ENCODE results near the gene TEX54. TPM values are rescaled to one million over a fixed set of nuclear protein-coding genes. Genes with fewer than 3 reads are reported as not detected.

The TEX54 gene
- total and polyA plus RNA-seq, 2 of the 13 experiments (the other 11 are each of a cell fraction or from before 2014, with no cell fraction given): not detected

DNA sequence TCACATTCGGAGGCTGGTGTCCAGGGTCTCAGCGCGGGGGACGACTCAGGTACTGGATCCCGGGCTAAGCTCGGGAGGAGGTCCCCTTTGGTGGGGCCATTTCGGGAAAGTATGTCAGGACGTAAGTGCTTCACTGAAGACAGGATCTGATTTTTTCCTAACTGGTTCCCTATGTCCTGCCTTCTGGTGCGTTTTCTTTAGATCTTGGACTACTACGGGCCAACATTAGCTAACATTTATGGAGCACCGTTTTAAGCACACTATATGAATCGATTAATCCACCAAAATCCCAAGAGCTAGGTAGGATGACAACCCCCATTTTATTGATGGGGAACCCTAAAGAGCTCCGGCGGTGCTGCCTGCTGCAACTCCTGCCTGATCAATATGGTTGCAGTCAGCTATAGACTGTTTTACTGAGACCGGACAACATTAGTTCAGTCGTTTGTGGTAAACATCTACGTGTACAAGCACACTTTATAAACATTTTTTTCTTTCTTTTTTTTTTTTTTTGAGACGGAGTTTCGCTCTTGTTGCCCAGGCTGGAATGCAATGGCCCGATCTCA lies 23.8 kb upstream of the TEX54 start (continued):
- TF ChIP-seq, protein P1, sequence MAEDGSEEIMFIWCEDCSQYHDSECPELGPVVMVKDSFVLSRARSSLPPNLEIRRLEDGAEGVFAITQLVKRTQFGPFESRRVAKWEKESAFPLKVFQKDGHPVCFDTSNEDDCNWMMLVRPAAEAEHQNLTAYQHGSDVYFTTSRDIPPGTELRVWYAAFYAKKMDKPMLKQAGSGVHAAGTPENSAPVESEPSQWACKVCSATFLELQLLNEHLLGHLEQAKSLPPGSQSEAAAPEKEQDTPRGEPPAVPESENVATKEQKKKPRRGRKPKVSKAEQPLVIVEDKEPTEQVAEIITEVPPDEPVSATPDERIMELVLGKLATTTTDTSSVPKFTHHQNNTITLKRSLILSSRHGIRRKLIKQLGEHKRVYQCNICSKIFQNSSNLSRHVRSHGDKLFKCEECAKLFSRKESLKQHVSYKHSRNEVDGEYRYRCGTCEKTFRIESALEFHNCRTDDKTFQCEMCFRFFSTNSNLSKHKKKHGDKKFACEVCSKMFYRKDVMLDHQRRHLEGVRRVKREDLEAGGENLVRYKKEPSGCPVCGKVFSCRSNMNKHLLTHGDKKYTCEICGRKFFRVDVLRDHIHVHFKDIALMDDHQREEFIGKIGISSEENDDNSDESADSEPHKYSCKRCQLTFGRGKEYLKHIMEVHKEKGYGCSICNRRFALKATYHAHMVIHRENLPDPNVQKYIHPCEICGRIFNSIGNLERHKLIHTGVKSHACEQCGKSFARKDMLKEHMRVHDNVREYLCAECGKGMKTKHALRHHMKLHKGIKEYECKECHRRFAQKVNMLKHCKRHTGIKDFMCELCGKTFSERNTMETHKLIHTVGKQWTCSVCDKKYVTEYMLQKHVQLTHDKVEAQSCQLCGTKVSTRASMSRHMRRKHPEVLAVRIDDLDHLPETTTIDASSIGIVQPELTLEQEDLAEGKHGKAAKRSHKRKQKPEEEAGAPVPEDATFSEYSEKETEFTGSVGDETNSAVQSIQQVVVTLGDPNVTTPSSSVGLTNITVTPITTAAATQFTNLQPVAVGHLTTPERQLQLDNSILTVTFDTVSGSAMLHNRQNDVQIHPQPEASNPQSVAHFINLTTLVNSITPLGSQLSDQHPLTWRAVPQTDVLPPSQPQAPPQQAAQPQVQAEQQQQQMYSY (CRISPR knock-in tag; IDR thresholded peaks at IDR 0.05): no peak
- TF ChIP-seq HNF4G (IDR thresholded peaks at IDR 0.05; ENCODE audit: borderline replicate concordance, low read depth, low read length) (no peak), HNF4G (CRISPR knock-in tag; IDR thresholded peaks at IDR 0.05; ENCODE audit: borderline replicate concordance, low read depth) (no peak), HMGA1 (CRISPR knock-in tag; conservative IDR thresholded peaks at IDR 0.05) (no peak), ZNF709 (CRISPR knock-in tag; IDR thresholded peaks at IDR 0.05) (no peak; the same call in 1 of the 2 replicates), KMT2A (CRISPR knock-in tag; IDR thresholded peaks at IDR 0.05) (peak; percentile 8; the same call in 1 of the 2 replicates), MIER2 (CRISPR knock-in tag; IDR thresholded peaks at IDR 0.05) (no peak), TRIM24 (CRISPR knock-in tag; IDR thresholded peaks at IDR 0.05) (no peak), KDM5B (CRISPR knock-in tag; IDR thresholded peaks at IDR 0.05; ENCODE audit: borderline replicate concordance) (no peak; the same call in 1 of the 2 replicates), HMG20B (CRISPR knock-in tag; conservative IDR thresholded peaks at IDR 0.05) (no peak), ZNF484 (CRISPR knock-in tag; IDR thresholded peaks at IDR 0.05; ENCODE audit: borderline replicate concordance, low read depth) (no peak), STAG1 (CRISPR knock-in tag; IDR thresholded peaks at IDR 0.05) (no peak), ZNF788 (CRISPR knock-in tag; IDR thresholded peaks at IDR 0.05; ENCODE audit: borderline replicate concordance) (0 out of 2 replicates have a peak, but pooled peaks have one; percentile 9), ZFYVE20 (CRISPR knock-in tag; IDR thresholded peaks at IDR 0.05; ENCODE audit: borderline replicate concordance, low read depth) (no peak), FOXJ3 (CRISPR knock-in tag; IDR thresholded peaks at IDR 0.05; ENCODE audit: borderline replicate concordance) (no peak), RFX5 (IDR thresholded peaks at IDR 0.05; ENCODE audit: low read depth, low read length) (no peak), ZNF619 (CRISPR knock-in tag; IDR thresholded peaks at IDR 0.05) (no peak)
- TF ChIP-seq, protein P2, sequence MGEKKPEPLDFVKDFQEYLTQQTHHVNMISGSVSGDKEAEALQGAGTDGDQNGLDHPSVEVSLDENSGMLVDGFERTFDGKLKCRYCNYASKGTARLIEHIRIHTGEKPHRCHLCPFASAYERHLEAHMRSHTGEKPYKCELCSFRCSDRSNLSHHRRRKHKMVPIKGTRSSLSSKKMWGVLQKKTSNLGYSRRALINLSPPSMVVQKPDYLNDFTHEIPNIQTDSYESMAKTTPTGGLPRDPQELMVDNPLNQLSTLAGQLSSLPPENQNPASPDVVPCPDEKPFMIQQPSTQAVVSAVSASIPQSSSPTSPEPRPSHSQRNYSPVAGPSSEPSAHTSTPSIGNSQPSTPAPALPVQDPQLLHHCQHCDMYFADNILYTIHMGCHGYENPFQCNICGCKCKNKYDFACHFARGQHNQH (CRISPR knock-in tag; IDR thresholded peaks at IDR 0.05): no peak
- TF ChIP-seq, protein P3, sequence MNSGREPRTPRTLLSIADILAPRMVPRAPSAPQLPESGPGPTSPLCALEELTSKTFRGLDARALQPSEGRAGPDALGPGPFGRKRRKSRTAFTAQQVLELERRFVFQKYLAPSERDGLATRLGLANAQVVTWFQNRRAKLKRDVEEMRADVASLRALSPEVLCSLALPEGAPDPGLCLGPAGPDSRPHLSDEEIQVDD (CRISPR knock-in tag; IDR thresholded peaks at IDR 0.05; ENCODE audit: borderline replicate concordance): no peak
- TF ChIP-seq, protein P4, sequence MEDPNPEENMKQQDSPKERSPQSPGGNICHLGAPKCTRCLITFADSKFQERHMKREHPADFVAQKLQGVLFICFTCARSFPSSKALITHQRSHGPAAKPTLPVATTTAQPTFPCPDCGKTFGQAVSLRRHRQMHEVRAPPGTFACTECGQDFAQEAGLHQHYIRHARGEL (CRISPR knock-in tag; IDR thresholded peaks at IDR 0.05): no peak
- TF ChIP-seq, protein P5, sequence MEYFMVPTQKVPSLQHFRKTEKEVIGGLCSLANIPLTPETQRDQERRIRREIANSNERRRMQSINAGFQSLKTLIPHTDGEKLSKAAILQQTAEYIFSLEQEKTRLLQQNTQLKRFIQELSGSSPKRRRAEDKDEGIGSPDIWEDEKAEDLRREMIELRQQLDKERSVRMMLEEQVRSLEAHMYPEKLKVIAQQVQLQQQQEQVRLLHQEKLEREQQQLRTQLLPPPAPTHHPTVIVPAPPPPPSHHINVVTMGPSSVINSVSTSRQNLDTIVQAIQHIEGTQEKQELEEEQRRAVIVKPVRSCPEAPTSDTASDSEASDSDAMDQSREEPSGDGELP (IDR thresholded peaks at IDR 0.05; ENCODE audit: borderline replicate concordance, low read depth): no peak
- TF ChIP-seq, protein P6, sequence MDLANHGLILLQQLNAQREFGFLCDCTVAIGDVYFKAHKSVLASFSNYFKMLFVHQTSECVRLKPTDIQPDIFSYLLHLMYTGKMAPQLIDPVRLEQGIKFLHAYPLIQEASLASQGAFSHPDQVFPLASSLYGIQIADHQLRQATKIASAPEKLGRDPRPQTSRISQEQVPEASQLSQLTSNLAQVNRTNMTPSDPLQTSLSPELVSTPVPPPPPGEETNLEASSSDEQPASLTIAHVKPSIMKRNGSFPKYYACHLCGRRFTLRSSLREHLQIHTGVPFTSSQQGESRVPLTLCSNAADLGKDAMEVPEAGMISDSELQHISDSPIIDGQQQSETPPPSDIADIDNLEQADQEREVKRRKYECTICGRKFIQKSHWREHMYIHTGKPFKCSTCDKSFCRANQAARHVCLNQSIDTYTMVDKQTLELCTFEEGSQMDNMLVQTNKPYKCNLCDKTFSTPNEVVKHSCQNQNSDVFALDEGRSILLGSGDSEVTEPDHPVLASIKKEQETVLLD (CRISPR knock-in tag; IDR thresholded peaks at IDR 0.05; ENCODE audit: low read depth): no peak
